SK-N-SH (cell line): ENCODE measurements around the gene CEL. TPM values are rescaled to one million over a fixed set of nuclear protein-coding genes. Genes with fewer than 3 reads are reported as not detected.

ENCODE experiments used
- CTCF ChIA-PET: fragments of 300-600, 350-600 bp; formaldehyde crosslinking; extraction: SDS; loops from one replicate; lab custom pipeline; 2021; lab: Yijun Ruan, JAX
- POLR2A ChIA-PET: fragments of 350-600 bp; sonication (Branson Sonifier 250); formaldehyde crosslinking; extraction: SDS; loops from one replicate; lab custom pipeline; 2020; ENCODE audit warnings: antibody characterized with exemption, inconsistent platforms; lab: Yijun Ruan, JAX
- DNase-seq: peaks from one replicate; pipeline ENCODE4 v3.0.0; 2012
- H2AFZ ChIP-seq: fragments of 200-600 bp; sonication (generic); 2 replicates; pipeline ENCODE4 v1.8.1; 2016; ENCODE audit warnings: antibody characterized with exemption, mild to moderate bottlenecking, low read depth
- H3F3A ChIP-seq: fragments of 200-600 bp; sonication (generic); replicated peaks from 2 replicates; pipeline ENCODE3; 2016; ENCODE audit warnings: antibody characterized with exemption, mild to moderate bottlenecking; ENCODE audit not compliant: insufficient read depth
- H3K27ac ChIP-seq, 2 experiments: fragments of 200-500 bp in 1 of 2; fragments of 200-600 bp in 1 of 2; sonication (Bioruptor generic) in 1 of 2; sonication (generic), shearing (Covaris generic) in 1 of 2; 2 replicates each; pipeline versions ENCODE4 v1.5.1 to v1.6.1; 2014 to 2016; ENCODE audit warnings: low read depth in 2 of 2, inconsistent platforms in 1 of 2, low read length in 1 of 2, mild to moderate bottlenecking in 1 of 2, mixed read lengths in 1 of 2
- H3K27me3 ChIP-seq: fragments of 200-600 bp; sonication (generic), shearing (Covaris generic); 2 replicates; pipeline ENCODE4 v1.6.1; 2016; ENCODE audit warnings: mixed run types; ENCODE audit not compliant: insufficient read depth
- H3K36me3 ChIP-seq, 2 experiments: fragments of 200-500 bp in 1 of 2; fragments of 200-600 bp in 1 of 2; sonication (Bioruptor generic) in 1 of 2; sonication (generic) in 1 of 2; replicated peaks in 1 of 2; 2 replicates each; pipeline versions ENCODE3 to v1.5.1; 2014 to 2016; ENCODE audit warnings: low read length in 1 of 2, mild to moderate bottlenecking in 1 of 2; ENCODE audit not compliant: insufficient read depth in 2 of 2, control insufficient read depth in 1 of 2
- H3K4me1 ChIP-seq, 2 experiments: fragments of 200-500 bp in 1 of 2; fragments of 200-600 bp in 1 of 2; sonication (Bioruptor generic) in 1 of 2; sonication (generic), shearing (Covaris generic) in 1 of 2; 2 replicates each; pipeline versions ENCODE4 v1.5.1 to v1.6.1; 2014 to 2016; ENCODE audit warnings: low read depth in 1 of 2, low read length in 1 of 2, mixed run types in 1 of 2; ENCODE audit not compliant: insufficient read depth in 2 of 2, control insufficient read depth in 1 of 2
- H3K4me2 ChIP-seq: fragments of 200-600 bp; sonication (generic), shearing (Covaris generic); 2 replicates; pipeline ENCODE4 v1.6.1; 2017; ENCODE audit warnings: mixed run types
- H3K4me3 ChIP-seq, 2 experiments: fragments of 200-500 bp in 1 of 2; fragments of 200-600 bp in 1 of 2; sonication (Bioruptor generic) in 1 of 2; sonication (generic), shearing (Covaris generic) in 1 of 2; 2 replicates each; pipeline versions ENCODE4 v1.5.1 to v1.8.1; 2014 to 2016; ENCODE audit warnings: low read depth in 2 of 2, inconsistent platforms in 1 of 2, low read length in 1 of 2, mild to moderate bottlenecking in 1 of 2, mixed read lengths in 1 of 2, moderate library complexity in 1 of 2
- H3K79me2 ChIP-seq: fragments of 200-600 bp; sonication (generic); 2 replicates; pipeline ENCODE4 v1.8.1; 2017; ENCODE audit warnings: mild to moderate bottlenecking; ENCODE audit not compliant: insufficient read depth
- H3K9ac ChIP-seq: fragments of 200-600 bp; sonication (generic); 2 replicates; pipeline ENCODE4 v1.6.1; 2017; ENCODE audit warnings: mixed run types
- H3K9me2 ChIP-seq: fragments of 200-600 bp; sonication (generic); 2 replicates; pipeline ENCODE4 v1.6.1; 2017; ENCODE audit warnings: mixed run types
- H3K9me3 ChIP-seq: fragments of 200-600 bp; sonication (generic); 2 replicates; pipeline ENCODE4 v1.6.1; 2017; ENCODE audit warnings: mixed run types, mild to moderate bottlenecking, moderate library complexity
- H4K20me1 ChIP-seq: fragments of 200-600 bp; sonication (generic); 2 replicates; pipeline ENCODE4 v1.6.1; 2017; ENCODE audit warnings: mild to moderate bottlenecking, mixed run types; ENCODE audit not compliant: insufficient read depth
- CHD2 ChIP-seq: fragments of 150-350 bp; IDR thresholded peaks from 2 replicates; pipeline ENCODE4 v1.6.1; 2018; ENCODE audit warnings: low read length; ENCODE audit not compliant: partially characterized antibody
- EZH2phosphoT487 ChIP-seq: fragments of 200-600 bp; sonication (generic); IDR thresholded peaks from 2 replicates; pipeline ENCODE4 v1.6.1; 2017; ENCODE audit warnings: low read depth, mixed run types, mild to moderate bottlenecking, antibody characterized with exemption, moderate library complexity, borderline replicate concordance
- FOSL2 ChIP-seq: IDR thresholded peaks from 2 replicates; pipeline ENCODE4 v1.4.0; 2012; ENCODE audit warnings: low read depth, mild to moderate bottlenecking, moderate library complexity, borderline replicate concordance
- MAX ChIP-seq: IDR thresholded peaks from 2 replicates; pipeline ENCODE4 v1.4.0; 2012; ENCODE audit warnings: low read depth
- MXI1 ChIP-seq: IDR thresholded peaks from 2 replicates; pipeline ENCODE4 v1.6.1; 2012; ENCODE audit warnings: mild to moderate bottlenecking, low read depth, low read length, improper control_type of control experiment
- NFIC ChIP-seq: IDR thresholded peaks from 2 replicates; pipeline ENCODE4 v1.4.0; 2012; ENCODE audit warnings: borderline replicate concordance
- RAD21 ChIP-seq: IDR thresholded peaks from 2 replicates; pipeline ENCODE4 v1.6.1; 2012; ENCODE audit warnings: mild to moderate bottlenecking, low read length
- RFX5 ChIP-seq: IDR thresholded peaks from 2 replicates; pipeline ENCODE4 v1.6.1; 2012; ENCODE audit warnings: mild to moderate bottlenecking, improper control_type of control experiment, low read length
- SIN3A ChIP-seq: IDR thresholded peaks from 2 replicates; pipeline ENCODE4 v1.6.1; 2012; ENCODE audit warnings: low read depth, mild to moderate bottlenecking, low read length, moderate library complexity, borderline replicate concordance
- TAF1 ChIP-seq: IDR thresholded peaks from 2 replicates; pipeline ENCODE4 v1.6.1; 2012; ENCODE audit warnings: low read depth, mild to moderate bottlenecking, low read length, moderate library complexity, borderline replicate concordance
- TEAD4 ChIP-seq: IDR thresholded peaks from 2 replicates; pipeline ENCODE4 v1.4.0; 2012; ENCODE audit warnings: mild to moderate bottlenecking, borderline replicate concordance; ENCODE audit not compliant: insufficient read depth
- WGBS: methylation state at CpG from one replicate; pipeline ENCODE4 v1.1.6; 2017; ENCODE audit warnings: low lambda C conversion rate; 5-methylcytosine and 5-hydroxymethylcytosine counted together
- polyA plus RNA-seq, 3 experiments: library from polyadenylated mRNA; depleted of rRNA; stranded (reverse); fragments of >200 nt; gene quantifications; 2 replicates each; pipeline ENCODE4 v1.2.3, GENCODE V29; 2012
- TF ChIP-seq, protein P1 (sequence below): fragments of 150-350 bp; IDR thresholded peaks from 2 replicates; pipeline ENCODE4 v1.6.1; 2016; ENCODE audit warnings: mild to moderate bottlenecking, low read depth, low read length
- TF ChIP-seq, protein P2 (sequence below): fragments of 200-600 bp; sonication (generic); IDR thresholded peaks from 2 replicates; pipeline ENCODE4 v1.6.1; 2017; ENCODE audit warnings: antibody characterized with exemption, mild to moderate bottlenecking, moderate library complexity
- TF ChIP-seq, protein P3 (sequence below): IDR thresholded peaks from 2 replicates; pipeline ENCODE4 v1.4.0; 2012; ENCODE audit warnings: low read depth, borderline replicate concordance

Gene CEL
- polyA plus RNA-seq, 1 of the 3 experiments (the other 2 are of a cell fraction) = 0.87 TPM

- no peaks in the 10 kb centered on the region for H3K9me3 ChIP-seq
- no peak overlapping the region for H3K4me2 ChIP-seq
- TF ChIP-seq SIN3A = no peak
- TF ChIP-seq, protein P1, sequence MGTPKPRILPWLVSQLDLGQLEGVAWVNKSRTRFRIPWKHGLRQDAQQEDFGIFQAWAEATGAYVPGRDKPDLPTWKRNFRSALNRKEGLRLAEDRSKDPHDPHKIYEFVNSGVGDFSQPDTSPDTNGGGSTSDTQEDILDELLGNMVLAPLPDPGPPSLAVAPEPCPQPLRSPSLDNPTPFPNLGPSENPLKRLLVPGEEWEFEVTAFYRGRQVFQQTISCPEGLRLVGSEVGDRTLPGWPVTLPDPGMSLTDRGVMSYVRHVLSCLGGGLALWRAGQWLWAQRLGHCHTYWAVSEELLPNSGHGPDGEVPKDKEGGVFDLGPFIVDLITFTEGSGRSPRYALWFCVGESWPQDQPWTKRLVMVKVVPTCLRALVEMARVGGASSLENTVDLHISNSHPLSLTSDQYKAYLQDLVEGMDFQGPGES = no peak
- no peak for TF ChIP-seq FOSL2
- TF ChIP-seq, protein P2, sequence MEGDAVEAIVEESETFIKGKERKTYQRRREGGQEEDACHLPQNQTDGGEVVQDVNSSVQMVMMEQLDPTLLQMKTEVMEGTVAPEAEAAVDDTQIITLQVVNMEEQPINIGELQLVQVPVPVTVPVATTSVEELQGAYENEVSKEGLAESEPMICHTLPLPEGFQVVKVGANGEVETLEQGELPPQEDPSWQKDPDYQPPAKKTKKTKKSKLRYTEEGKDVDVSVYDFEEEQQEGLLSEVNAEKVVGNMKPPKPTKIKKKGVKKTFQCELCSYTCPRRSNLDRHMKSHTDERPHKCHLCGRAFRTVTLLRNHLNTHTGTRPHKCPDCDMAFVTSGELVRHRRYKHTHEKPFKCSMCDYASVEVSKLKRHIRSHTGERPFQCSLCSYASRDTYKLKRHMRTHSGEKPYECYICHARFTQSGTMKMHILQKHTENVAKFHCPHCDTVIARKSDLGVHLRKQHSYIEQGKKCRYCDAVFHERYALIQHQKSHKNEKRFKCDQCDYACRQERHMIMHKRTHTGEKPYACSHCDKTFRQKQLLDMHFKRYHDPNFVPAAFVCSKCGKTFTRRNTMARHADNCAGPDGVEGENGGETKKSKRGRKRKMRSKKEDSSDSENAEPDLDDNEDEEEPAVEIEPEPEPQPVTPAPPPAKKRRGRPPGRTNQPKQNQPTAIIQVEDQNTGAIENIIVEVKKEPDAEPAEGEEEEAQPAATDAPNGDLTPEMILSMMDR = no peak
- TF ChIP-seq EZH2phosphoT487 = no peak
- TF ChIP-seq, protein P3, sequence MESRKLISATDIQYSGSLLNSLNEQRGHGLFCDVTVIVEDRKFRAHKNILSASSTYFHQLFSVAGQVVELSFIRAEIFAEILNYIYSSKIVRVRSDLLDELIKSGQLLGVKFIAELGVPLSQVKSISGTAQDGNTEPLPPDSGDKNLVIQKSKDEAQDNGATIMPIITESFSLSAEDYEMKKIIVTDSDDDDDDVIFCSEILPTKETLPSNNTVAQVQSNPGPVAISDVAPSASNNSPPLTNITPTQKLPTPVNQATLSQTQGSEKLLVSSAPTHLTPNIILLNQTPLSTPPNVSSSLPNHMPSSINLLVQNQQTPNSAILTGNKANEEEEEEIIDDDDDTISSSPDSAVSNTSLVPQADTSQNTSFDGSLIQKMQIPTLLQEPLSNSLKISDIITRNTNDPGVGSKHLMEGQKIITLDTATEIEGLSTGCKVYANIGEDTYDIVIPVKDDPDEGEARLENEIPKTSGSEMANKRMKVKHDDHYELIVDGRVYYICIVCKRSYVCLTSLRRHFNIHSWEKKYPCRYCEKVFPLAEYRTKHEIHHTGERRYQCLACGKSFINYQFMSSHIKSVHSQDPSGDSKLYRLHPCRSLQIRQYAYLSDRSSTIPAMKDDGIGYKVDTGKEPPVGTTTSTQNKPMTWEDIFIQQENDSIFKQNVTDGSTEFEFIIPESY = no peak
- TF ChIP-seq RAD21 = no peak
- TF ChIP-seq NFIC = no peak
- TF ChIP-seq MAX = no peak
- TF ChIP-seq TAF1 = no peak
- TF ChIP-seq CHD2 = no peak
- TF ChIP-seq MXI1 = no peak
- TF ChIP-seq RFX5 = no peak
- TF ChIP-seq TEAD4 = no peak
- H3K27ac ChIP-seq = no peak overlapping the region; a peak in 1 of 4 replicates
- no peak overlapping the region for H2AFZ ChIP-seq
- CTCF ChIA-PET = interaction anchor here (1.0 to 6.6 kb wide), 5 partner anchors 13 to 67 kb away, joined by 4 to 40 read pairs (median 17); no protein-coding TSS in a partner anchor
- no peaks in the 10 kb centered on the region for H3K79me2 ChIP-seq
- H3F3A ChIP-seq = peaks cover 4% of the 10 kb centered on the region
- DNase-seq = no peak
- no peak overlapping the region for H3K9ac ChIP-seq
- H3K4me3 ChIP-seq = no peak overlapping the region
- H4K20me1 ChIP-seq = no peaks in the 10 kb centered on the region
- no peaks in the 10 kb centered on the region for H3K9me2 ChIP-seq
- H3K36me3 ChIP-seq = no peaks in the 10 kb centered on the region
- WGBS = 81% methylated on average over 5 of the region's 7 CpGs
- peaks cover 0 to 36% of the 10 kb centered on the region in 2 experiments; a peak in 2 of 4 replicates for H3K4me1 ChIP-seq
- POLR2A ChIA-PET = no interaction called here
- no peaks in the 10 kb centered on the region for H3K27me3 ChIP-seq
Observed at GRCh38 chr9:133088756-133089155, 27.0 kb downstream of the CEL start.
